Smooth muscle cell (in vitro differentiated cells): Measurements from ENCODE around the gene FCAMR. TPM values are rescaled to one million over a fixed set of nuclear protein-coding genes. Genes with fewer than 3 reads are reported as not detected.

Source experiments
- DNase-seq: peaks from one replicate; lab custom pipeline; 2025; ENCODE audit not compliant: unreplicated experiment; lab: John Stamatoyannopoulos, UW
- H2AFZ ChIP-seq: fragments of 200-600 bp; sonication (generic); 2 replicates; pipeline ENCODE4 v1.6.0; 2016; ENCODE audit warnings: antibody characterized with exemption, low read depth, mild to moderate bottlenecking
- H3F3A ChIP-seq: fragments of 200-600 bp; sonication (generic); 2 replicates; pipeline ENCODE4 v1.6.0; 2017; ENCODE audit warnings: antibody characterized with exemption, low read depth
- H3K27ac ChIP-seq: fragments of 200-600 bp; sonication (generic); 2 replicates; pipeline ENCODE4 v1.5.1; 2016; ENCODE audit warnings: low read depth, mild to moderate bottlenecking
- H3K27me3 ChIP-seq: fragments of 200-600 bp; sonication (generic); 2 replicates; pipeline ENCODE4 v1.6.1; 2016; ENCODE audit warnings: low read depth, mild to moderate bottlenecking
- H3K36me3 ChIP-seq: fragments of 200-600 bp; sonication (generic); 2 replicates; pipeline ENCODE4 v1.5.1; 2016; ENCODE audit warnings: low read depth
- H3K4me1 ChIP-seq: fragments of 200-600 bp; sonication (generic); 2 replicates; pipeline ENCODE4 v1.5.1; 2016; ENCODE audit warnings: low read depth
- H3K4me2 ChIP-seq: fragments of 200-600 bp; sonication (generic); 2 replicates; pipeline ENCODE4 v1.6.0; 2016; ENCODE audit warnings: mild to moderate bottlenecking
- H3K4me3 ChIP-seq: fragments of 200-600 bp; sonication (generic); 2 replicates; pipeline ENCODE4 v1.5.1; 2016; ENCODE audit warnings: mild to moderate bottlenecking
- H3K79me2 ChIP-seq: fragments of 200-600 bp; sonication (generic); 2 replicates; pipeline ENCODE4 v1.6.0; 2016; ENCODE audit warnings: low read depth, mild to moderate bottlenecking
- H3K9ac ChIP-seq: fragments of 200-600 bp; sonication (generic); 2 replicates; pipeline ENCODE4 v1.6.0; 2016; ENCODE audit warnings: low read depth
- H3K9me3 ChIP-seq: fragments of 200-600 bp; sonication (generic); replicated peaks from 2 replicates; pipeline ENCODE4 v1.5.1; 2016; ENCODE audit warnings: low read depth
- H4K20me1 ChIP-seq: fragments of 200-600 bp; sonication (generic); 2 replicates; pipeline ENCODE4 v1.6.0; 2016; ENCODE audit warnings: low read depth
- CTCF ChIP-seq: fragments of 200-600 bp; sonication (generic); IDR thresholded peaks from 2 replicates; pipeline ENCODE4 v1.5.1; 2017; ENCODE audit warnings: borderline replicate concordance, mild to moderate bottlenecking, antibody characterized with exemption; ENCODE audit not compliant: insufficient read depth, poor library complexity, severe bottlenecking
- WGBS: methylation state at CpG from one replicate; pipeline ENCODE4 v1.1.7; 2016; ENCODE audit warnings: low lambda C conversion rate; 5-methylcytosine and 5-hydroxymethylcytosine counted together
- polyA plus RNA-seq: library from polyadenylated mRNA; unstranded; fragments of >200 nt; fragmentation: Nextera tagmentation; extraction: Ambion mirVana; gene quantifications from 2 replicates; pipeline ENCODE4 v1.2.1, GENCODE V29; 2016
- total RNA-seq: library from RNA; depleted of rRNA; stranded (reverse); fragments of >200 nt; gene quantifications from 2 replicates; pipeline ENCODE4 v1.2.3, GENCODE V29; 2014

FCAMR gene
- total and polyA plus RNA-seq, 2 experiments from 2014 or later: not detected

DNA sequence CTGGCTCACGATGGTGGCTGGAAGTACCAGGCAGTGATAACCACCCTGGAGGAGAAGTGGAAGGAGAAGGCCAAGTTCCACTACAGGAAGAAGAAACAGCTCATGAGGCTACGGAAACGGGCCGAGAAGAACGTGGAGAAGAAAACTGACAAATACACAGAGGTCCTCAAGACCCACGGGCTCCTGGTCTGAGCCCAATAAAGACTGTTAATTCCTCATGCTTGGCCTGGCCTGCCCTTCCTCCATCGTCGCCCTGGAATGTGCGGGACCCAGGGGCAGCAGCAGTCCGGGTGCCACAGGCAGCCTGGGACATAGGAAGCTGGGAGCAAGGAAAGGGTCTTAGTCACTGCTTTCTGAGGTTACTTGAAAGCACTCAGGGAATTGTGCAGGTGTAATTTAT, 62.2 kb downstream of the FCAMR start:
- Histone ChIP-seq H3K79me2 (no peaks in the 10 kb centered on the region), H3K27ac (no peak overlapping the region), H3K4me3 (no peak overlapping the region), H3K4me2 (no peak overlapping the region), H3K36me3 (no peaks in the 10 kb centered on the region), H3K4me1 (no peaks in the 10 kb centered on the region), H2AFZ (no peak overlapping the region), H4K20me1 (no peaks in the 10 kb centered on the region), H3K27me3 (peaks cover 28% of the 10 kb centered on the region), H3K9ac (no peak overlapping the region), H3F3A (no peaks in the 10 kb centered on the region), H3K9me3 (no peaks in the 10 kb centered on the region)
- TF ChIP-seq CTCF: no peak
- DNase-seq: no peak
- WGBS: 92% methylated on average over 10 of the region's 10 CpGs

Other genes with a start within 250 kb of the FCAMR start
- gene IL19, start 199.7 kb downstream of the FCAMR start, total RNA-seq: not detected in 2 replicates
- gene IL19, start 199.7 kb downstream of the FCAMR start, polyA plus RNA-seq: 0.35 and 0.52 TPM in 2 replicates
- 0.36 and 2.2 TPM in 2 replicates for gene IL10, start 198.0 kb downstream of the FCAMR start, total RNA-seq
- gene IL10, start 198.0 kb downstream of the FCAMR start, polyA plus RNA-seq: 1.2 and 2.8 TPM in 2 replicates
- gene IL20, start 104.8 kb downstream of the FCAMR start, total RNA-seq: not detected in 2 replicates
- gene IL20, start 104.8 kb downstream of the FCAMR start, polyA plus RNA-seq: 1.6 TPM in 1 of 2 replicates, not detected in the other
- 1.5 and 1.8 TPM in 2 replicates for gene IL24, start 73.0 kb downstream of the FCAMR start, total RNA-seq
- gene IL24, start 73.0 kb downstream of the FCAMR start, polyA plus RNA-seq: 1.9 and 3.1 TPM in 2 replicates
- gene FCMR, start 48.5 kb downstream of the FCAMR start, total RNA-seq: not detected in 2 replicates
- 1.6 and 4.0 TPM in 2 replicates for gene FCMR, start 48.5 kb downstream of the FCAMR start, polyA plus RNA-seq
- gene PIGR, start 24.0 kb downstream of the FCAMR start, total RNA-seq: not detected in 2 replicates
- gene PIGR, start 24.0 kb downstream of the FCAMR start, polyA plus RNA-seq: not detected in 2 replicates
- gene C1orf116, start 62.3 kb upstream of the FCAMR start, total RNA-seq: 3.2 and 6.0 TPM in 2 replicates
- gene C1orf116, start 62.3 kb upstream of the FCAMR start, polyA plus RNA-seq: 0.14 and 2.7 TPM in 2 replicates
- gene YOD1, start 80.7 kb upstream of the FCAMR start, total RNA-seq: 31.9 and 37.9 TPM in 2 replicates
- 3.8 and 5.6 TPM in 2 replicates for gene YOD1, start 80.7 kb upstream of the FCAMR start, polyA plus RNA-seq
- 9.8 and 15.6 TPM in 2 replicates for gene PFKFB2, start 82.8 kb upstream of the FCAMR start, total RNA-seq
- gene PFKFB2, start 82.8 kb upstream of the FCAMR start, polyA plus RNA-seq: 2.1 and 5.0 TPM in 2 replicates
- gene C4BPB, start 118.4 kb upstream of the FCAMR start, total RNA-seq: 0.99 and 1.2 TPM in 2 replicates
- 0.60 and 1.00 TPM in 2 replicates for gene C4BPB, start 118.4 kb upstream of the FCAMR start, polyA plus RNA-seq
- gene C4BPA, start 133.8 kb upstream of the FCAMR start, total RNA-seq: not detected in 2 replicates
- gene C4BPA, start 133.8 kb upstream of the FCAMR start, polyA plus RNA-seq: not detected in 2 replicates